HG02938 (cell line): Measurements from ENCODE around the gene FGFR1OP2.
A peak's percentile ranks its signal among the peaks of the same experiment; 100 is the strongest.
"Not testable (repeated sequence)": the region's sequence is repeated elsewhere in the genome, so short reads cannot be mapped to it uniquely, and the experiment has no call there.

Experiments used
- ATAC-seq: cut with Tn5 transposase; IDR thresholded peaks from one replicate; pipeline ENCODE4 v1.9.1; 2021; ENCODE audit warnings: mild to moderate bottlenecking, moderate library complexity; ENCODE audit not compliant: unreplicated experiment

The FGFR1OP2 gene

DNA sequence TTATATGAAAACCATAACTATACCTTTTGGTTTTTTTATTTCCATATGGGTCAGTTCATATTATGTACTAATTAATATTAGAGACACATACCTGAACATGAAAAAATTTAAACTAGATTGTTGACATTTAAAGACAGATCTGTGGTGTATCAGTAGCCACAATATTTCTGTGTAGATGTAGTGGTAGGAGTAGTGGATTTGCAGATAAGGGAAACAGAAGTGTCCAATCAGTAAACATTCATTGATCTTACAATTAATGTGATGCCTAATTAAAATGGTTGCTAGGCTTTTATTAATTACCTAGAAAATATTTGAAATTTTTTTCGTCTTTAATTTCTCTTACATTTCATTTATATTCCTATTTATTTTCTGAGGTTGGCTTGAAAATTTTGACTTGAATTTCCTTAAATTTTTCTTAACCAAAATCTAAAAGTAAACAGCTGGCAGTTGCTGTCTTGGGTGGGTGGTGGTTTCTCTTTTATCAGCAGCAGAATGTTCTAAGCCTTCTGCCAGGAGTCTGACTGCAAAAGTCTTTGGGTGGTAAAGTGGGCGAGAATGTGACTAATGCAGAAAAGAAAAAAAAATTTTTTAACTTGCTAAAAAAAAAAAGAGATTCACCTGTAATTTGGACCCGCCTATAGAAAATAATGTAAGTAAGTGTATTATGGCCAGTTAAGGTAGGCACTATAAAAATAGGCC lies 2.4 kb downstream of the FGFR1OP2 start:
- no peak for ATAC-seq

DNA sequence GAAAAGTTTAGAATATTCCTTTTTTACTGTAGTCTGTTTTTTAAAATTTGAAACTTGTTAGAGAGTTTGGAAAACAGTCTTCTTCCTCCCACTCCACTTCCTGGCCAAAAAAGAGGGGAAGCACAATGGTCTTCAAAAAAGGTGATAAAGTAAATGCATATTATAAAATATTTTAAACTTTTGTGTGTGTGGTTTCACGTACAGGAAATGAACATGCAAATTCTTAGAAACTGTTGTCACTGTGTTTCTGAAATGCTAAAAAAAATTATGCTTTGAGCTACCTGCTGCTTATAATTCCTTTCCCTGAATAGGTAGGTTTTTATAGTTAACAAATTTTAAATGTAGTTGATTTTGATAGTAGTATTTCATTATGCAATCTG lies 2.9 kb downstream of the FGFR1OP2 start:
- ATAC-seq, result no peak

DNA sequence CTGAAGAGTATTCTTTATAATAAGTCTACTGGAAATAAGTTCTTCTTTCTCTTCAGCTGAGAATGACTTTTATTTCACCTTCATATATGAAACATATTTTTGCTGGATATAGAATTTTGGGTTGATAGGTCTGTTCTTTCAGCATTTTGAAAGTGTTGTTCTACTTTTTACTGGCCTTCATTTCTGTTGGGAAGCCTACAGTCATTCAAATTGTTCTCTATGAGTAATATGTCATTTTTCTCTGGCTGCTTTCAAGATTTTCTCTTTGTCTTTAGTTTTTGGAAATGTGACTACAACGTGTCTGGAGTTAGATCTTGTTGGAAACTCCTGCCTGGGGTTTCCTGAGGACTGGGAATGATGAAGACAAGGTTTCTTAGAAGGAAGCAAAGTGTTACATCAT lies 10.0 kb downstream of the FGFR1OP2 start:
- no peak for ATAC-seq

DNA sequence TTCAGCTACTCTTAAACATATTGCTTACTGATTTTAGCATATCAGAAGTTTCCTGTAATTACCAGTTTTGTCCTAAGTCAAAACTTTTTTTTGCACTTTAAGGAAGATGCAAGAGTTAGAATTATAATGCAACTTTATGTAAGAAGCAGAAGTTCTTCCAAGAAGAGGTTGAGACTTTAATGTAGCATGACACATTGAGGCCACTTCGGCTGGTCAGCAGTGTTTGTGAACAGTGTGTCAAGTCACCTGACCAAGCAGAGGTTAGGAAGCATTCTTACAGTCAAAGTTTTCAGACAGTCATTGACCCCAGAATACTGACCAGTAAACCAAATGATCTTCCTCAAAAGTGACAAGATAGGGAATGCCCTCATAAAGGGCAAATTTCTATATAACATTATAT lies 15.2 kb downstream of the FGFR1OP2 start:
- ATAC-seq, result no peak

GRCh38 chr12:26954027-26954426 lies 15.8 kb downstream of the FGFR1OP2 start:
- no peak for ATAC-seq

GRCh38 chr12:26961391-26961790 lies 23.1 kb downstream of the FGFR1OP2 start:
- ATAC-seq, result not testable (repeated sequence)

- ATAC-seq, result no peak
Measured at GRCh38 chr12:26961803-26962202, 23.5 kb downstream of the FGFR1OP2 start.

GRCh38 chr12:26963413-26963812 lies 25.1 kb downstream of the FGFR1OP2 start:
- no peak for ATAC-seq

- ATAC-seq, result no peak
Measured at GRCh38 chr12:26966842-26967241, 28.6 kb downstream of the FGFR1OP2 start.

GRCh38 chr12:26970136-26970535 lies 31.9 kb downstream of the FGFR1OP2 start:
- ATAC-seq, result no peak

- ATAC-seq, result peak; percentile 95
Measured at GRCh38 chr12:26971963-26972362, 33.7 kb downstream of the FGFR1OP2 start.

GRCh38 chr12:26976687-26977086 lies 38.4 kb downstream of the FGFR1OP2 start:
- ATAC-seq, result no peak

DNA sequence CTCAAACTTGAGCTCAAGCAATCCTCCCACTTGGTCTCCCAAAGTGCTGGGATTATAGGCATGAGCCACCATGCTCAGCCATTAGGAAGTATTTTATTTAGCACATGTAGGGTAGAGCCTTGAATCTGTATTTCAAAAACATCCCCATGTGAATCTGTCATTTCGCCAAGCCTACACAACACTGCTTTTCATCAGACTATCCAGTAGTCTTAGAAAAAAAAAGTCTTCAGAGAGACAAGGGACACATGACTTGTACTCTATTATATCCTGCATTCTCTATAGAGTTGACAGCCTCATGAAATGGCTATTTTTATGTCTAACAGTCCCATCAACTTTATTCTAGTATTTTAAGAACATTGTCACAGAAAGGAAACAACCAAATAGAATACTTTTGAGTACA lies 40.5 kb downstream of the FGFR1OP2 start:
- no peak for ATAC-seq

GRCh38 chr12:26979733-26980132 lies 41.5 kb downstream of the FGFR1OP2 start:
- no peak for ATAC-seq

- no peak for ATAC-seq
Measured at GRCh38 chr12:26982866-26983265, 44.6 kb downstream of the FGFR1OP2 start.

GRCh38 chr12:26987634-26988424 lies 49.6 kb downstream of the FGFR1OP2 start:
- no peak for ATAC-seq

- no peak for ATAC-seq
Measured at GRCh38 chr12:26988703-26989102, 50.4 kb downstream of the FGFR1OP2 start.

DNA sequence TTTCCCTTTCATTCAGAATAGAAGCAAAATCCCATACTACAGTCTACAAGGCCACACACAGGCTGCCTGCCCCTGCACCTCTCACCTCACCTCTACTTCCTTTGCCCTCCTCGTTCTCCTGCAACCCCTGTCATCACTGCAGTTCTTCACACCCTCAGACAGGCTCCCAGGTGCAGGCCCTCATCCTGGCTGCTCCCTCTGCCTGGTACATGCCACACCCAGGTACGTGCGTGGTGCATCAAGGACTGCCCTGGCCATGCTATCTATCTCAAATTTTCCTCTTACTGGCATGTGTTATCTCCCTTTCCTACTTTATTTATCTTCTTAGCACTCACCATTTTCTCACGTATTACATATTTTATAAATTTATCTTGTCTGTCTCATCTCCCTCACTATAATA lies 51.6 kb downstream of the FGFR1OP2 start:
- ATAC-seq, result no peak

DNA sequence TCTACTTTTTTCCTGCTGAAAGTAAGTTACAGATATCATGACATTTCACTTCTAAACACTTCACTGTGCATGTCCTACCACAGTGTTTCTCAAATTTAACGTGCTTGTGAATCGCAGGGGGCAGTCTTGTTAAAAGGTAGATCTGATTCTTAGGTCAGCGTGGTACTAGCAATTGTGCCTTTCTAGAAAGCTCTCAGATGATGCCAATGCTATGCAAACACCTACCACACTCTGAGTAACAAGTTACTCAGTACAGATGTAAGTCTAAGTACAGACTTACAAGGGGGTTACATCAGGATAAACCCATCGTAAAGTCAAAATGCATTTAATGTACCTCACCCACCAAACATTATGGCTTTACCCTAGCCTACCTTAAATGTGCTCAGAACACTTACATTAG lies 53.6 kb downstream of the FGFR1OP2 start:
- ATAC-seq, result no peak

- no peak for ATAC-seq
Measured at GRCh38 chr12:26994109-26994508, 55.8 kb downstream of the FGFR1OP2 start.

GRCh38 chr12:26995706-26996105 lies 57.4 kb downstream of the FGFR1OP2 start:
- no peak for ATAC-seq

GRCh38 chr12:26997003-26997402 lies 58.7 kb downstream of the FGFR1OP2 start:
- no peak for ATAC-seq
